GM18517 (cell line): ENCODE results near the gene RYR3.

Experiments
- ATAC-seq: cut with Tn5 transposase; IDR thresholded peaks from one replicate; pipeline ENCODE4 v1.9.1; 2021; ENCODE audit warnings: mild to moderate bottlenecking, moderate library complexity; ENCODE audit not compliant: unreplicated experiment

RYR3 gene

DNA sequence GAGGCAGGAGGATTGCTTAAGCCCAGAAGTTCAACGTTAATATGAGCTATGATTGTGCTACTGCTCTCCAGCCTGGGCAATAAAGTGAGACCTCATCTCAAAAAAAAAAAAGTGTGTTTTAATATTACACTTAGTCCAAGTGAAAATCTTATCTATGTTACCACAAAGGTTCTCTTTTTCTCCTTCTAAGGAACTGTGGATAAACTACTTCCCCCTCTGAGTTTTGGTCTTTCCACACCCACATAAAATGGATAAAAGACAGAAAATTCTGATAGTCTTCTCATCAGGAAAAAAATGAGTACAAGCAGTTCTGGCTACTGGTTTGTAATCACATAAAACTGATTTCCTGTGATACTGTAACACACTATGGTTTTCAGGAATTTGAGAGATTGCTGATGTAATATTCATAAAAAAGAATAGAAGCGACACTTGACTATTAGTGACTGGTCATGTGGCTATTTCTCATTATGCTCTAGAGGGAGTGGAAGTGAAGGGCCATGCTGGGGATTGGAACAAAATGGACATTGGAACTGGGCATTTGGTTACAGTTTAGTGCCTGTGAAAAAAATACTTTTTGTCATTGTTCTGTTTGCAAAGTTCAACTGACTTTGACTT, 68.2 kb downstream of the RYR3 start:
- no peak for ATAC-seq

DNA sequence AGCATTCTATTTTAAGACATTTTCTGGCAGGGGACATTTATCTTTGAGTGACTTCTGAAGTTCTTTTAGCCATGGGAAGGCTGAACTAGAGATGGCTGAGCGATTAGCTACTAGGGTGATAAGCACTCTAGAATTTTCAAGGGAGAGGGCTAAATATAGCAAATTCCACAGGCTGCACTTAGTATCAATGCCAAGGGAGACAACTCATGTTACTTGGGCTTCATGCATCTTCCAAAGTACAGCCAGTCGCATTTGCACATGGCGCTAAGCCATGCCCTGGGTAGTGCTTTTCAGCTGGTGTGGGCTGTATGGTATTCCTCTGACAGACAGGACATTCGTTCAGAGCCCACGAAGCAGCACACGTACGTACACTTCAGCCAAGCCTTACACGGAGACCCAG, 69.6 kb downstream of the RYR3 start:
- ATAC-seq: no peak

DNA sequence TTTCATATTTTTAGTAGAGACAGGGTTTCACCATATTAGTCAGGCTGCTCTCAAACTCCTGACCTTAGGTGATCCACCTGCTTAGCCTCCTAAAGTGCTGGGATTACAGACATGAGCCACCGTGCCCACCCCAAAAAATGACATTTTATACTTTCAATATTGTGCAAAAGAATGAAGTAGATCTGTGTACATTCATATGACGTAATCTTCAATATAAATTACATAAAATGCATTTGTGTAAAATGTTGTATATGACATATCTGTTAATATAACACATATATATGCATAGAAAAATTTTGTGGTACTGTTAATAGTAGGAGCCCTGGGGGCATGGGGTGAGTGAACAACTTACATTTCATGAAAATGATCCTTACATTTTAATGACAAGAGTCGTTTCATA, 71.7 kb downstream of the RYR3 start:
- no peak for ATAC-seq

DNA sequence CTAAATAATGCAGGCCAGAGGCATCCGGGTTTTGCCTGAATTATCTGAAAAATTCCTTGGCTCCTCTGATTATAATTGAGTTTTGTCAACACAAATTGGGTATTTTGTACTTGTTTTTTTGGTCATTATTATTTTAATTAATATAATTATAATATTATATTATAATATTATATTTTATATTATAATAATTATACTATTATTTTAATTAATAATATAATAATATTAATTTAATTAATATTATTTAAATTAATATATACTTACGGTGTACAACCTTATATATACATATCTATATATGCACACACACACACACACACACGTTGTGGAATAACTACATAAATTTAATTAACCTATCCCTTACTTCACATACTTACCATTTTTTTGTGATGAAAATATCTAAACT, 73.5 kb downstream of the RYR3 start:
- no peak for ATAC-seq

DNA sequence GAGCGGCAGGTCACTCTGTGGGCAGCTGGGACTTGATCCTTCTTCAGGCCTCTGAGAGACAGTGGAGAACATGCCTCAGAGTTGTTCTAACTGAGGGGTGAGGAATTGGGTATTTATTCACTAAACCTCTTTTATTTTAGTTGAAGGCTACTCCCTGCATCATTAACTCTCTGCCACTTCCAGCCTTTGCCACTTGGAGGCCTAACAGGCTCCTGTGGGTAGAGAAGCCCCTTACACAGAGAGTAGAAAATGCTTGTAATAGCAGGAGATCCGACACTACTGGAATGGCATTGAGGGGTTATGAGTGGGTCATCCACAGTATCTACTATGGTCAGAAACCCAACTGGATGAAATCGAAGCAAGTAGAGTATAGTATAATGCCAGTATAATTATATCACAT, 81.7 kb downstream of the RYR3 start:
- no peak for ATAC-seq

DNA sequence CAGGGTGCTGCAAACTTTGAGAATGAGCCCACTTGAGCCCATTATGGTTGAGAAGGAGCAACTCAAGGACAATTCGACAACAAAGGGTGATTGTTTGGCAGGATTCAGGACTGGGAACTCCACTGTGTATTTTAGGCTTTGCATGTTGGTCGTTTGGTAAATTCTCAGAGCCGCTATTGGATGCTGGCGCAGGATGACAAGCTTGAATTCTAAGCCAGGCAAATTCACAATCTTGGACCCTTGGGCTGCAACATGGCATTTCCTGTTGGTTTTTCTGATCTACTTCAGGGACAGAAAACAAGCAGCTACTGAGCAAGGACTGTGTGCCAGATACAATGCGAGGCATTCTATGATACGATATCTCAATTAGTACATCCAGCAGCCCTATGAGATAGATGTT, 82.8 kb downstream of the RYR3 start:
- ATAC-seq: no peak

DNA sequence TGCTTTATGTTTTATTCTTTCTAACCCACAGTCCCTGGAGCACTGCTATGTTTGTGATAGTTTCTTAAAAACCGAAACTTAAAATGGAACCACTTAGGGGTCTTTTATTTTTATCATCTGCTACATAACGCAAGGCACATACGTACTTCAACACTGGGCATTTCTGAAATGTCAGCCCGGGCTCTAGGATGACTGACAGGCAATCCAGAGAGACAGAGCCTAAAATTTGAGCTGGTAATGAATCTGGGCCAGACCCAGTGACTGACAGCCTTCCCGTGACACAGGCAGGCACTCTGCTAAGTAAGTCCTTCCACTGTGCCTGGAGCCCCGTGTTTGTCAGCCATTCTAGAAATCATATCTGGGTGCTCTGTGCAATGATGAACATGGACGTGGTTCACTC, 84.6 kb downstream of the RYR3 start:
- ATAC-seq: no peak

DNA sequence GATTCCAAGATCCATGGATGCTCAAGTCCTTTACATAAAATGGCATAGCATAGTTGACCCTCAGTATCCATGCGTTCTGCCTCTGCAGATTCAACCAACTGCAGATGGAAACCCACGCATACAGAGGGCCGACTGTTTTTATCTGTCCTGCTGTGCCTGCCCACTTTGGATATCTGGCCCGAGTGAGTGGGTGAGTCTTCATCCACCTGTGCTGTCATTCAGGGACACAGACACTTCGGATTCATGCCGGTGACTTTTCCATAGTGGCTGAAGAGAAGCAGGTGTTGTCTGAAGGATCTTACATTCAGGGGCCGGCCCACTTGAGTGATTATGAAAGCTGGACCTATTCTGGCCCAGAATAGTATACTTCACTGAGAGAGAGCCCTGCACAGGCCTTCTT, 85.1 kb downstream of the RYR3 start:
- no peak for ATAC-seq

DNA sequence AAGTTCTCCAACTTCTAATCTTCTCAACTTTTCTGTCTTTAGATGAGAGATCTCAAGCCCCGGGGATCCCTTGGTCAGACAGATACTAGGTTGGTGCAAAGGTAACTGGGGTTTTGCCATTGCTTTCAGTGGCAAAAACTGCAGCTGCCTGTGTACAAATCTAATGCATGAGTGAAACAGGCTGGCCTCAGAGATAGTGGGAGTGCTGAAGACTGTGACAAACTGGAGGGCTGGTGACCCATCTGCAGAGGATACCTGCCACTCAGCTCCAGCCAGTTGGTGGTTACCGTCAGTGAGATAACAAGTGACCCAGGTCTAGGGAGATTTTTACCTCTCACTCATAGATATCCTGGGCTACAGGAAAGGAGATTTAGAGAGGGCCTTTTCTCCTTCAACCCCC, 85.7 kb downstream of the RYR3 start:
- no peak for ATAC-seq

DNA sequence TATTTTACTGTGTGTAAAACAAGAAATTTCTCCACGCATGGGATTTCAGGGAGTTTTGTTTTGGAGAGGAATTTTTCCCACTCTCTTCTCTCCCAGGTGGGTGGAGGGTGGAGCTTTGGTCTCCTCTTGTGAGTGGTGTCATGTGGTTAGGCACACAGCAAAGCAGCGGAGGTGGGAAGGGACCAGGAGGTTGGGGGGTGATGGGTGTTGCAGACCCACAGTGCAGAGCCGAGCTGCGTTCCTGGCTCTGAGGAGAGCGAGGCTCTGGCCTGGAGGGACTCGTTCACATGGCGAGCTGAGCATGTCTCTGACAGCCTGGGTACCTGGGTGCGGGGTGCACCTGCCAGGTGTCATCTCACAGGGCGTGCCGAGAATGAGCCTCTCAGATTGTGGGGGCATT, 87.8 kb downstream of the RYR3 start:
- no peak for ATAC-seq

DNA sequence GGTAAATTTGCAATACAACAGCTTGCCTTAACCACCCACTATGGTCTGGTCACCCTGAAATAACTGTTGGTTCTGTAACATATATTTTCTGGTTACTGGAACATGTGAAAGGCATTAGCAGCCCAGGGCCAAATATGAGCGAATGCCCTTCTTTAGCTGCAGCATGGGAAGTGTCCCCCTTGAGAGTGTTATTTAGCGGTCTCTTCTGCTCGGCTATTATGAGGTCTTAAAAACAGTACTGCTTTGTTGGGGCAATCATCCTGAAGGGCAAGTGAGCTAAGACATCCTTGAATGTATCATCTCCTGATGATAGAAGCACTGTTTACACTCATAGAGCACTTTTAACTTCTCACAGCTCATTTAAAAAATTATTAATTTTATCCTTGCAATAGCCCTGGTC, 90.2 kb downstream of the RYR3 start:
- no peak for ATAC-seq

DNA sequence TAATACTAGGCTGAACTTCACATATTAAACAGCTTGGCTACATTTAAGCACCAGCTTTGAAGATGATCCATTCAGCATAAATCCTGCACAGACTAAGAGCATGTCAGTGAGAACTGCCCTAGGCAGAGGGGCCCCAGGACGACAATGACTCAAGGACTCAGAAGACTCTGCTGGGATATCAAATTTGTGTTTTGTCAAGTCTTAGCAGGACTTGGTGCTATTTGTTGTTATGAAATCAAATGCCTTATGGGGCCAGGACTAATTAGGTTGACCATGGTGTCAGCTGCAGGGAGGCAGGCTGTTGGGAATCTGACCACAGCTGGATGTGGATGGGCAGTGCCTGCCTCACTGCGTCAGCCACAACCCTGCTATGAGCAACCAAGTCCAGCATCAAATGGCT, 91.8 kb downstream of the RYR3 start:
- no peak for ATAC-seq

DNA sequence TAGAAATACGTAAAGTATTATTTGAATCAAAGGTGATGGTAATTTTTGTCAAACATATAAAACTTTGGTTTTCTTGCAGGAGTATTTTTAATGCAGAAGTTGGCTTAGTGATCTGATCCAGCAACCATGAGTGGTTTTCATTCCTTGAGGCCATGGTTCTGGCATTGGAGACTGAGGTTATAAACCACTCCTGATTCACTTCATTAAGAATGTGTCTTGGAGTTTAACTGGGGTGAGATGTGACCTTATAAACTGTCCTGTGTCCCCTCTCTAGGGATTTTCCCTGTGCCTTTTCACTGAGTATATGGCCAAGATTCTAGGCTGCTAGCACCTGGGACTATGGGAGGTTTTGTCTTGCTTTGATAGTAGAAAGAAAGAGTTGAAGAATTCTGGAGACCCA, 94.3 kb downstream of the RYR3 start:
- no peak for ATAC-seq

DNA sequence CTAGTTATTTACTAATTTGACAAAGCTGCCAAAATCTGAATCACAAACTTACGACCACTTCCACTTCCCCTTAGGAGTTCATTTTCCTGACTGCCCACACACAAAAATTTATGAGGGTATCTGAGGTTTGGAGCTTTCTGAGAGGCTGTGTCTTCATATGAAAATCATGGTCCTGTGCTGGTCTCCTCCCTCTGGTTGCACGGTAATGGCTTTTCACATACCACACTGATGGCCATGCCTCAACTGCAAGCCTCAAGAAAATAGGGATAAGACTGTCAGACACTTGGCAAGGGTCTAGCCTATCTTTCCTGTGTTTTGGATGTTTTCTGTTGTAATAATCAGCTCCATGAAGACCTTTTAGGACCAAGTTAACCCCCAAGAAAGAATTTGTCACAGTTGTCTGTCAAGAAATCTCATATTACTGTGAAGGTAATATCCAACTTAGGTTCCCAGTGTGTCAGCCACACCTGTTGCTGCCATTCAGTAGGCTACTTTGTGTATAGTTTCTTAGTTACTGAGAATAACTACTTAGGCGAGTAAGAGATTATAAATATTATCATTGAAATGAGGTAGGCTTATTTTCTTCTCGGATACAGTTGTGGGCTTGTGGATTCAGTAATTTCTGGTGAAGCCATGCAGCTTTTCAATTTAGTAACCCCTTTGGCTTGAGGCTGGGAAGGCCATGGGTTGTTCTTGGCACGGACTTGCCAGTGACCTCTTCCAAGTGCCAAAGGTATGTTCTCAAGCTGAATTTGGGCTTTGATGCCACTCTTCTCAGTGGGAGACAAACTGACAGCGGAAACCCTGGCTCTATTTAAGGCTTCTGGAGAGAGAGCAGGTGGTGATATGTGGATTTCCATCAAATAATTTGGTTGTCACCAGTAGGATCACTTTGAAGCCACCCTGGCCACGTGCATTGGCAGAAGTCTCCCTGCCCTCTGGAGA, 101.1 kb downstream of the RYR3 start:
- ATAC-seq: no peak

DNA sequence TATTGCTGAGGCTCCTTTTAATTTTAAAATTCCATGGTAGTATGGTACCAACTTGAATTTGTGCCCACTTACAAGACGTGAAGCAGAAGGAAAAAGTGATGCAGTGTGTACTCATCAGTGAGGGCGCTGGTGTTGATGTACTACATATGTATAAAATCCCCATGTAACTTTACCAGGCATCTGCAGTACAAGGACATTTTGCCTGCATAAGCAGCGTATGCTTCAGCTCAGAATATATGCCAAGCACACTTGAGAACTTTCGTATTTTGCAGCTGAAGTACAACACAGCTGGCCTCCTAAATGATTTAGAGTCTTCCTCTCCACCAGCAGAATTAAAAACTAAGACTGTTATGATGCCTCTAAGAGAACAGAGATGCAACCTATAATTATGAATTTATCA, 108.9 kb downstream of the RYR3 start:
- ATAC-seq: no peak

DNA sequence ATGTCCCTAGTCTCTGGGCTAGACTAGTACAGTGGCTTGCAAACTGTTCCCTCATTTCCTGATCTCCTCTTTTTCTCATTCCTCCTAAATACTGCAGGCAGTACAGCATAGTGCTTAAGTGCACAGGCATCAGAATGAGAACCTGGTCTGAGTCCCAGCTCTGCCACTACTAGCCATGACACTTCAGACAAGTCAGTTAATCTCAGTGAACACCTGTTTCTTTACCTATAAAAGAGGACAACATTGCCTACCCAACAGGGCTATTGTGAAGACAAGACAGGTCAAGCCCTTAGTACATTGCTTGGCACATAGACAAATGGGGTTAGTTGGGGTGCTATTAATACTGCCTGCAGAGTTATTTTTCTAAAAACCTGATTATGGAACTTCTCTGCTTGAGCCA, 113.3 kb downstream of the RYR3 start:
- ATAC-seq: no peak

DNA sequence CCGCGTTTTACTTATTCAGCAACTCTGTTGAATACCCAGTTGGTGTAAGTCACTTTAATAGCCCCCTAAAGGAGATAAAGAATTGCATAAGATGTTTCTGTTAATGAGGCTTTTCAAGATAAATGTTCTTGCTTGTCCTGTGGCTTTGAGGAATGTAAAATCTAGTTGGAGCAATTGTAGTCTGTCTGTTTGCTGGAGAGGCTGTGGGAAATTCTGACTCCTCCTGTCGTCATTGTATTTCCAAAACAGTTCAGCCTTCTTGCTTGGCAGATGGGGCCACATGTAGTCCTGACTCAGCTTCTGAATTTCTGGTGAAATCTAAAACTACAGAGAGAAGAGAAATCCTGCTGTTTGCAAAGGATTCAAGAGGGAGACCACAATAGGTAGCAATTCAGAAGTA, 114.4 kb downstream of the RYR3 start:
- no peak for ATAC-seq

DNA sequence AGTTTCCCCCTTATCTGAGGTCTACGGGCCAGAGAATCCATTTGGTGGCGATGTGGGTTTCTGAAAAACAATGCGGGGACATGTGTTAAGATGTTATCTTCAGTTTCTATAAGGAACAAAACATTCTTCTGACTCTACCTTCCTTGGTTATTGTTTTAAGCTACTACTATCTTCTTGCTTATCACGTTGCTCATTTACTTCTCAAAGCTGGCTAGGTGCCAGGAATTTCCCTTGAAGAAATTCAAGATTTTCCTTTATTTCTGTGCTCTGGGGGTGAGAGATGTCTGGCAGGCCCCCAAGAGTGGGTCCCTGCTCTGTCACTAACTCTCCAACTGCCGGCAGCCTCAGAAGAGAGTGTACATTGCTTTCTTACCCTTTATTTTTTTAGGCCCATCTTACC, 119.8 kb downstream of the RYR3 start:
- ATAC-seq: no peak

DNA sequence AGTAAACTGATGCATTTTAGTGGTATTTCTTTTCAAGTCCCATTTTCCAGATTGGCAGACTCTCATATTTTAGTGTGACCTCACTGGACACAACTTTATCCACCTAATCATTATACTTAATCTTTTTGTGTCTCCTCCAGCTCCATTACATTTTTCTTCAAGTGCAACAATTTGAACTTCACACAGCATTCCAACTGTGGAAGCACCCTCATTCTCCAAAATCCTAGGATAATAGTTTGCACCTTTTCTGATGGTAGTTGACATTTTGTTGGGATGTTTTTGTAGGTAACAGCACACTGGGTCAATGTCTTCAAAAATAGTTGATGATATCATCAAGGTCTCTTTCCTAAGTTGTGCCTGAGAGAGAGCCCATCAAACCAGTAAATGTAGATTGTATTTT, 123.1 kb downstream of the RYR3 start:
- ATAC-seq: no peak

DNA sequence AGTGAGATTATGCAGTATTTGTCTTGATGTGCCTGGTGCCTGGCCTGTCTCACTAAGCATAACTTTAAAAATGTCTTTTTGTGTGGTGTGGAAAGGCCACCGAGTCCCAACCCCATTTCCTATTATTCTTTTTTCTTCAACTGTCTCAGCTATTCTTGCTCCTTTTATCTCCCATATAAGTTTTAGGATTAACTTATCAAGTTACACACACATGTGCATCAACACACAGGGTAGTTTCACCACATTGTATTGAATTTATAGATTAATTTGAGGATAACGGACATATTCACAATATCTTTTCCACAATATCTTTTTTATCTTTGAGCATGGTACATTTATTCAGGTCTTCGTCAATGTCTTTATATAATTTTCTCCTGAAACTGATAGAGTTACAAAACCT, 127.6 kb downstream of the RYR3 start:
- ATAC-seq: no peak

DNA sequence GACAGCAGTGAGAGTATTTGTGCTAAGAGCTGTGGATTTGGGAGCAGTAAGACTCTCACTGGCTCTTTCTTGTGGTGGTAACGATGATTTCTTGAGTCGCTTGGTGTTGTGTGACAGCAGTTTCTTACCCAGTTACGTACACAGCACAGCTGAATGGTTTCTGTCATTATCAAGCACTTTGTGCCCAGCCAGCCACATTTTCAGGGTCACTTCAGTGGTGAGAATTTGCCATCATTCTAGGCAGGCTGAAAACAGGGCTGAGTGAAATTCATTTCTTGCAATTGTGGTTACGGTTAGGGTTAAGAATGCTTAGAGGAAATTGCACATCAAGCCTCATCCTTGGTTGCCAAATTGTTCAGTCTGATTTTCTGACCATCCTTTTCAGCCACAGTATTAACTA, 130.1 kb downstream of the RYR3 start:
- no peak for ATAC-seq

DNA sequence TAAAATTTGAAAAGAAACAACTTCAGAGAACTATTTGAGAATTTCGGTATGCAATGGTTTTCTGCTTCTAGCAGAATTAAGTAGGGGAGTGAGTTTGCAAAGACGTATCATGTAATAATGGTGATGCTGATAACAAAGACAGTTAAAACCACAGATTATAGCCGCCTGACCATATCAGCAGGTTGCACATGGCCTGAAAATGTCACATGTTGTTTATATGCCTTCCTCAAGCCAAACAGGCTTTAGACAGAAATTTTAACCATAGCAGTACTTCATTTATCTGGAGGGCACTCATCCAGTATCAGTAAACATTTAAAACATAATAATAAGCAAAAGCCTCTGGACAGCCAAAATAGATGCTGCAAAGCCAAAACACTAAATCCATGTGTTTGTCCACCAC, 131.7 kb downstream of the RYR3 start:
- no peak for ATAC-seq

DNA sequence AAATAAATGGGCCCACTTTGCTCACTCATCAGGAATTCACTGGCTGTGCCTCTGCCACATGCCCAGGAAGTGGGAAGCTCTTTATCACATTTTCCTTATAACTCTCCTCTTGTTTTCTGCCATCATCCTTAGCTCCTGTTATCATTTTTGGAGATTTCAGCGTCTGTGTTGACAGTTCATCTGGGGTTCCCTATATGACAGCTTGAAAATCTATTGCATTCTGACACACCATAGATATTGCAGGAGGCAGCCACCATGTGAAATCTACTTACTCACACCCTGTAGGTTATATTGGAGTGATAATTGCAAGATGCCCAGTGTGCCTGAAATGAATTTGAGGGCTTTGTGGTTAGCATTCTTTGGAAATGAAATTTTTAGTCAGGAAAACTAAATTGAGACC, 132.9 kb downstream of the RYR3 start:
- no peak for ATAC-seq
